HepG2 (cell line): Measurements from ENCODE around the gene TLCD3A. TPM values are rescaled to one million over a fixed set of nuclear protein-coding genes. Genes with fewer than 3 reads are reported as not detected.
A peak's percentile ranks its signal among the peaks of the same experiment; 100 is the strongest.

ENCODE experiments used
- BRD4 ChIP-seq: sonication (generic); formaldehyde crosslinking; IDR thresholded peaks from 2 replicates; pipeline ENCODE4 v1.4.0; 2020; ENCODE audit warnings: missing genetic modification reagents
- FOXA1 ChIP-seq, 2 experiments: fragments of 450-650 bp in 1 of 2; sonication (generic) in 1 of 2; formaldehyde crosslinking in 1 of 2; IDR thresholded peaks; 2 replicates each; pipeline versions ENCODE4 v1.4.0 to v1.6.1; 2016 to 2020; ENCODE audit warnings: missing genetic modification reagents in 1 of 2
- JUNB ChIP-seq: sonication (generic); formaldehyde crosslinking; IDR thresholded peaks from 2 replicates; pipeline ENCODE4 v1.8.0; 2022; ENCODE audit warnings: missing genetic modification reagents, mild to moderate bottlenecking, borderline replicate concordance
- MTF2 ChIP-seq: sonication (generic); formaldehyde crosslinking; IDR thresholded peaks from 2 replicates; pipeline ENCODE4 v1.5.0; 2020; ENCODE audit warnings: missing genetic modification reagents, borderline replicate concordance
- PRDM10 ChIP-seq: sonication (generic); formaldehyde crosslinking; IDR thresholded peaks from 2 replicates; pipeline ENCODE4 v1.4.0; 2020; ENCODE audit warnings: low read depth, missing genetic modification reagents
- PTBP1 ChIP-seq: fragments of 200-400 bp; formaldehyde crosslinking; IDR thresholded peaks from 2 replicates; pipeline ENCODE4 v1.6.1; 2018; ENCODE audit warnings: low read length, low read depth; ENCODE audit not compliant: poor library complexity, severe bottlenecking
- TFE3 ChIP-seq: IDR thresholded peaks from 2 replicates; pipeline ENCODE4 v1.6.1; 2016
- TOPORS ChIP-seq: sonication (generic); formaldehyde crosslinking; IDR thresholded peaks from 2 replicates; pipeline ENCODE4 v1.8.0; 2023; ENCODE audit warnings: mild to moderate bottlenecking, missing genetic modification reagents
- ZIK1 ChIP-seq: sonication (generic); formaldehyde crosslinking; IDR thresholded peaks from 2 replicates; pipeline ENCODE4 v1.5.0; 2020; ENCODE audit warnings: mild to moderate bottlenecking, low read depth, missing genetic modification reagents, borderline replicate concordance
- ZNF513 ChIP-seq: sonication (generic); formaldehyde crosslinking; conservative IDR thresholded peaks from 2 replicates; pipeline ENCODE4 v1.5.0; 2020; ENCODE audit warnings: missing genetic modification reagents
- ZNF775 ChIP-seq: sonication (generic); formaldehyde crosslinking; IDR thresholded peaks from 2 replicates; pipeline ENCODE4 v1.4.0; 2020; ENCODE audit warnings: missing genetic modification reagents, mild to moderate bottlenecking, moderate library complexity, borderline replicate concordance
- polyA plus RNA-seq, 8 experiments: library from polyadenylated mRNA; depleted of rRNA in 3 of 8; stranded (reverse) in 7 of 8; unstranded in 1 of 8; fragments of >200 nt; fragmentation: Illumina TruSeq in 4 of 8; extraction: Trizol in 4 of 8; gene quantifications; 2 replicates each; pipeline versions ENCODE4 v1.2.1 to v1.2.3, GENCODE V29; 2011 to 2016; ENCODE audit warnings: low read depth in 4 of 8, missing spikeins in 1 of 8, mixed read lengths in 1 of 8; ENCODE audit not compliant: insufficient read depth in 1 of 8
- total RNA-seq, 5 experiments: library from RNA; depleted of rRNA; stranded (reverse); fragments of >200 nt; fragmentation: Illumina TruSeq; extraction: Trizol; gene quantifications; 2 replicates each; pipeline ENCODE4 v1.2.3, GENCODE V29; 2016; ENCODE audit warnings: low read depth in 1 of 5
- TF ChIP-seq, protein P1 (sequence below): sonication (generic); formaldehyde crosslinking; IDR thresholded peaks from 2 replicates; pipeline ENCODE4 v1.5.0; 2020; ENCODE audit warnings: mild to moderate bottlenecking, missing genetic modification reagents
- TF ChIP-seq, protein P2 (sequence below): sonication (generic); formaldehyde crosslinking; IDR thresholded peaks from 2 replicates; pipeline ENCODE4 v1.4.0; 2020; ENCODE audit warnings: missing genetic modification reagents, mild to moderate bottlenecking, borderline replicate concordance

Gene TLCD3A
- total and polyA plus RNA-seq, 2 of the 13 experiments (the other 11 are each of a cell fraction or from before 2014, with no cell fraction given), result 25.2 to 46.6 TPM

DNA sequence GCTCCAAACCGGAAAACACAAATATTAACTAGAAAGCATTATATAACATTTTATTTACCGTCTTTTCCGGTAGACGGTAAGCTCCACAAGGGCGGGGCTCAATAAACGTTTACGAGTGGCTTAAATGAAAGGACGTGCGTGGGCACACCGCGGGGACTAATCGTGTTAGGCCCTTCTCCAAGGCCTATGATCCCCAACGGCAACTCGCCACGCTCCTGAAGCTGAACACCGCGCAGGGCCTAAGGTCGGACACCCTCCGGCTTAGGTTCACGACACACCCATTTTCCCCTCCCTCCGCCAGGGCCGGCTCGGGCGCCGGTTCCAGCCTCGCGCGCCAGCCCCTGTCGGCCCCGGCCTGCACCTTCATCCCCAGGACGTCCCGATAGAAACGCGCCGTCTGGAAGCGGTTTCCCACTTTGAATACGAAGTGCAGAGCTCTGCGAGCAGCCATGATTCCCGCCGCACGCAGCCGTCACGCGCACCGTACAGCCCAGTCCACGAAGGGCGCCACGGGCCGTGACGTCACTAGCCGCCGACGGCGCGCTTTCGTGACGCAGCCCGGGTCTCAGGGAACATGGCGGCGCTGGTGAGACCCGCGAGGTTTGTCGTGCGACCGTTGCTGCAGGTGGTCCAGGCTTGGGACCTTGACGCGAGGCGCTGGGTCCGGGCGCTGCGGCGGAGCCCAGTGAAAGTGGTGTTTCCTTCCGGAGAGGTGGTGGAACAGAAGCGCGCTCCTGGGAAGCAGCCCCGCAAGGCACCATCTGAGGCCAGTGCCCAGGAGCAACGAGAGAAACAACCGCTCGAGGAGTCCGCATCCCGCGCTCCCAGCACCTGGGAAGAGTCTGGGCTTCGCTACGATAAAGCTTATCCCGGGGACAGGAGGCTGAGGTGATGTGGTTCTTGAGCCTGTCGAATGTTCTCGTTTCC is 49.7 kb downstream of the TLCD3A start, which contains the start of the genes GLOD4 and MRM3 (continued):
- TF ChIP-seq FOXA1 (IDR thresholded peaks at IDR 0.05) (no peak), FOXA1 (CRISPR knock-in tag; IDR thresholded peaks at IDR 0.05) (peak; percentile 61), BRD4 (CRISPR knock-in tag) (peak; percentile 64; the same call in 1 of the 2 replicates), ZNF775 (CRISPR knock-in tag) (0 out of 2 replicates have a peak, but pooled peaks have one; percentile 53), MTF2 (CRISPR knock-in tag) (0 out of 2 replicates have a peak, but pooled peaks have one; percentile 33), PRDM10 (CRISPR knock-in tag) (peak; percentile 61), ZNF513 (CRISPR knock-in tag) (no peak), TFE3 (peak; percentile 92), ZIK1 (peak; percentile 99), TOPORS (CRISPR knock-in tag) (peak; percentile 70; the same call in 1 of the 2 replicates), JUNB (no peak), PTBP1 (peak; percentile 51)
- TF ChIP-seq, protein P1, sequence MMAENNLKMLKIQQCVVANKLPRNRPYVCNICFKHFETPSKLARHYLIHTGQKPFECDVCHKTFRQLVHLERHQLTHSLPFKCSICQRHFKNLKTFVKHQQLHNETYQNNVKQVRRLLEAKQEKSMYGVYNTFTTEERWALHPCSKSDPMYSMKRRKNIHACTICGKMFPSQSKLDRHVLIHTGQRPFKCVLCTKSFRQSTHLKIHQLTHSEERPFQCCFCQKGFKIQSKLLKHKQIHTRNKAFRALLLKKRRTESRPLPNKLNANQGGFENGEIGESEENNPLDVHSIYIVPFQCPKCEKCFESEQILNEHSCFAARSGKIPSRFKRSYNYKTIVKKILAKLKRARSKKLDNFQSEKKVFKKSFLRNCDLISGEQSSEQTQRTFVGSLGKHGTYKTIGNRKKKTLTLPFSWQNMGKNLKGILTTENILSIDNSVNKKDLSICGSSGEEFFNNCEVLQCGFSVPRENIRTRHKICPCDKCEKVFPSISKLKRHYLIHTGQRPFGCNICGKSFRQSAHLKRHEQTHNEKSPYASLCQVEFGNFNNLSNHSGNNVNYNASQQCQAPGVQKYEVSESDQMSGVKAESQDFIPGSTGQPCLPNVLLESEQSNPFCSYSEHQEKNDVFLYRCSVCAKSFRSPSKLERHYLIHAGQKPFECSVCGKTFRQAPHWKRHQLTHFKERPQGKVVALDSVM (CRISPR knock-in tag), result peak; percentile 24; the same call in 1 of the 2 replicates
- TF ChIP-seq, protein P2, sequence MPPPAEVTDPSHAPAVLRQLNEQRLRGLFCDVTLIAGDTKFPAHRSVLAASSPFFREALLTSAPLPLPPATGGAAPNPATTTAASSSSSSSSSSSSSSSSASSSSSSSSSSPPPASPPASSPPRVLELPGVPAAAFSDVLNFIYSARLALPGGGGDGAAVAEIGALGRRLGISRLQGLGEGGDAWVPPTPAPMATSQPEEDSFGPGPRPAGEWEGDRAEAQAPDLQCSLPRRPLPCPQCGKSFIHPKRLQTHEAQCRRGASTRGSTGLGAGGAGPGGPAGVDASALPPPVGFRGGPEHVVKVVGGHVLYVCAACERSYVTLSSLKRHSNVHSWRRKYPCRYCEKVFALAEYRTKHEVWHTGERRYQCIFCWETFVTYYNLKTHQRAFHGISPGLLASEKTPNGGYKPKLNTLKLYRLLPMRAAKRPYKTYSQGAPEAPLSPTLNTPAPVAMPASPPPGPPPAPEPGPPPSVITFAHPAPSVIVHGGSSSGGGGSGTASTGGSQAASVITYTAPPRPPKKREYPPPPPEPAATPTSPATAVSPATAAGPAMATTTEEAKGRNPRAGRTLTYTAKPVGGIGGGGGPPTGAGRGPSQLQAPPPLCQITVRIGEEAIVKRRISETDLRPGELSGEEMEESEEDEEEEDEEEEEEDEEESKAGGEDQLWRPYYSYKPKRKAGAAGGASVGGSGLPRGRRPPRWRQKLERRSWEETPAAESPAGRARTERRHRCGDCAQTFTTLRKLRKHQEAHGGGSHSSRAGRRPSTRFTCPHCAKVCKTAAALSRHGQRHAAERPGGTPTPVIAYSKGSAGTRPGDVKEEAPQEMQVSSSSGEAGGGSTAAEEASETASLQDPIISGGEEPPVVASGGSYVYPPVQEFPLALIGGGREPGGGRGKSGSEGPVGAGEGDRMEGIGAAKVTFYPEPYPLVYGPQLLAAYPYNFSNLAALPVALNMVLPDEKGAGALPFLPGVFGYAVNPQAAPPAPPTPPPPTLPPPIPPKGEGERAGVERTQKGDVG (CRISPR knock-in tag), result peak; percentile 94
